WTC11 (cell line): ENCODE data around the gene FAT3. TPM values are rescaled to one million over a fixed set of nuclear protein-coding genes. Genes with fewer than 3 reads are reported as not detected.
A peak's percentile ranks its signal among the peaks of the same experiment; 100 is the strongest.

Source experiments
- ATAC-seq: fragments of 200-7000 bp; cut with Tn5 transposase; 2 replicates; pipeline ENCODE4 v1.10.0; 2021; ENCODE audit warnings: mild to moderate bottlenecking, moderate library complexity
- CTCF ChIA-PET: fragments of 300-600 bp; sonication (Branson Sonifier 250); formaldehyde crosslinking; loops from one replicate; lab custom pipeline; 2021; ENCODE audit warnings: antibody characterized with exemption; lab: Charles Lee
- POLR2A ChIA-PET: fragments of 350-600 bp; sonication (Branson Sonifier 250); formaldehyde crosslinking; loops from one replicate; lab custom pipeline; 2021; ENCODE audit warnings: antibody characterized with exemption; lab: Charles Lee
- DNase-seq: peaks from one replicate; pipeline ENCODE4 v3.0.0; 2021; ENCODE audit warnings: low spot score
- H3K27ac Mint-ChIP-seq: 2 replicates; pipeline ENCODE4 v1.8.0; 2021; ENCODE audit warnings: mixed read lengths
- H3K27me3 Mint-ChIP-seq: 2 replicates; pipeline ENCODE4 v1.8.0; 2021; ENCODE audit warnings: low read depth, mild to moderate bottlenecking, moderate library complexity, mixed read lengths
- H3K36me3 Mint-ChIP-seq: 2 replicates; pipeline ENCODE4 v1.8.0; 2021; ENCODE audit warnings: mixed read lengths
- H3K4me1 Mint-ChIP-seq: 2 replicates; pipeline ENCODE4 v1.8.0; 2022; ENCODE audit warnings: mixed read lengths
- H3K4me3 Mint-ChIP-seq: 2 replicates; pipeline ENCODE4 v1.8.0; 2021; ENCODE audit warnings: mild to moderate bottlenecking, moderate library complexity, mixed read lengths
- H3K9me3 Mint-ChIP-seq: 2 replicates; pipeline ENCODE4 v1.8.0; 2021; ENCODE audit warnings: mixed read lengths
- CREM ChIP-seq: sonication (generic); formaldehyde crosslinking; IDR thresholded peaks from 2 replicates; pipeline ENCODE4 v1.8.1; 2022; ENCODE audit warnings: mild to moderate bottlenecking, missing genetic modification reagents, moderate library complexity
- ESRRA ChIP-seq: sonication (generic); formaldehyde crosslinking; IDR thresholded peaks from 2 replicates; pipeline ENCODE4 v1.8.1; 2022; ENCODE audit warnings: mild to moderate bottlenecking, missing genetic modification reagents, borderline replicate concordance
- ETV6 ChIP-seq: sonication (generic); formaldehyde crosslinking; IDR thresholded peaks from 2 replicates; pipeline ENCODE4 v1.8.1; 2022; ENCODE audit warnings: mild to moderate bottlenecking, missing genetic modification reagents
- JUN ChIP-seq: sonication (generic); formaldehyde crosslinking; IDR thresholded peaks from 2 replicates; pipeline ENCODE4 v1.8.0; 2023; ENCODE audit warnings: mild to moderate bottlenecking, missing genetic modification reagents
- PRRX2 ChIP-seq: fragments of 250-450 bp; sonication (Bioruptor Pico); IDR thresholded peaks from 2 replicates; pipeline ENCODE4 v1.8.0; 2021; ENCODE audit warnings: mild to moderate bottlenecking
- RORB ChIP-seq: fragments of 250-450 bp; sonication (Bioruptor Pico); IDR thresholded peaks from 2 replicates; pipeline ENCODE4 v1.9.0; 2021; ENCODE audit warnings: mild to moderate bottlenecking
- SOX15 ChIP-seq: fragments of 250-450 bp; sonication (Bioruptor Pico); IDR thresholded peaks from 2 replicates; pipeline ENCODE4 v1.9.0; 2021; ENCODE audit warnings: mild to moderate bottlenecking
- STAT6 ChIP-seq: sonication (generic); formaldehyde crosslinking; conservative IDR thresholded peaks from 2 replicates; pipeline ENCODE4 v1.8.1; 2023; ENCODE audit warnings: mild to moderate bottlenecking, low read depth, missing genetic modification reagents, moderate library complexity
- ZNF263 ChIP-seq: sonication (generic); formaldehyde crosslinking; IDR thresholded peaks from 2 replicates; pipeline ENCODE4 v1.8.1; 2022; ENCODE audit warnings: low read depth, mild to moderate bottlenecking, moderate library complexity, missing genetic modification reagents
- ZNF317 ChIP-seq: sonication (generic); formaldehyde crosslinking; IDR thresholded peaks from 2 replicates; pipeline ENCODE4 v1.8.1; 2023; ENCODE audit warnings: low read depth, mild to moderate bottlenecking, moderate library complexity, missing genetic modification reagents, borderline replicate concordance
- total RNA-seq: library from RNA; stranded (reverse); gene quantifications from 3 replicates; pipeline ENCODE4 v1.2.3, GENCODE V29; 2021
- TF ChIP-seq, protein P1 (sequence below): sonication (generic); formaldehyde crosslinking; IDR thresholded peaks from 2 replicates; pipeline ENCODE4 v1.8.1; 2023; ENCODE audit warnings: mild to moderate bottlenecking, missing genetic modification reagents, borderline replicate concordance
- TF ChIP-seq, protein P2 (sequence below): fragments of 200-600 bp; IDR thresholded peaks from 2 replicates; pipeline ENCODE4 v1.8.0; 2022; ENCODE audit warnings: antibody characterized with exemption

The FAT3 gene
- total RNA-seq, 1 experiment from 2014 or later: 30.9 TPM

DNA sequence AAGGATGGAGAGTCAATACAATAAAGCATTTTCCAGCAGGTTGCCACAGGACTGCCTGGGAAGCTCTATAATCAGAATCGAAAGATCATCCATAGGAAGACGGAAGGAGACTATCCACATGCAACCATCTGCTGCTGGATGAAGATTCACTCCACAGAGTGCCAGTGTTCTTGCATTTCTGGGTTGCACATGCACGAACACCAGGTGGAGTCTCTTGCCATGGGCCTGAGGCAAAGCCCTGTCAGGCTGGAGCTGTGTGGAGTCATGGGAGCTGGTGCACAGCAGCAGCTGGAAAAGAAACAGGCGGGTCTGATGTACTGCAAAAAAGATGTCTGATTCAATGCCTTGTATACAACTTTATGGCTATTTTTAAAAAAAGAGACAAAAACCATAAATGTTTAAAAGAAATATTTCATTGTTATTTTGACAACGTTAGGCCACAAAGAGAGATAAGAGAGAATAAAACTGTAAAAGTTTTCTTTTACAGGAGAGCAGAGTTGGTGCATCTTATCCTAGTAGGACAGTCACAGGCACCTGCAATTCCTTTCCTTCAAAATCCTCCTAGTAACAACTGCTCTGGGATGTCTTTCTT lies 12.9 kb upstream of the FAT3 start (continued):
- TF ChIP-seq, protein P1, sequence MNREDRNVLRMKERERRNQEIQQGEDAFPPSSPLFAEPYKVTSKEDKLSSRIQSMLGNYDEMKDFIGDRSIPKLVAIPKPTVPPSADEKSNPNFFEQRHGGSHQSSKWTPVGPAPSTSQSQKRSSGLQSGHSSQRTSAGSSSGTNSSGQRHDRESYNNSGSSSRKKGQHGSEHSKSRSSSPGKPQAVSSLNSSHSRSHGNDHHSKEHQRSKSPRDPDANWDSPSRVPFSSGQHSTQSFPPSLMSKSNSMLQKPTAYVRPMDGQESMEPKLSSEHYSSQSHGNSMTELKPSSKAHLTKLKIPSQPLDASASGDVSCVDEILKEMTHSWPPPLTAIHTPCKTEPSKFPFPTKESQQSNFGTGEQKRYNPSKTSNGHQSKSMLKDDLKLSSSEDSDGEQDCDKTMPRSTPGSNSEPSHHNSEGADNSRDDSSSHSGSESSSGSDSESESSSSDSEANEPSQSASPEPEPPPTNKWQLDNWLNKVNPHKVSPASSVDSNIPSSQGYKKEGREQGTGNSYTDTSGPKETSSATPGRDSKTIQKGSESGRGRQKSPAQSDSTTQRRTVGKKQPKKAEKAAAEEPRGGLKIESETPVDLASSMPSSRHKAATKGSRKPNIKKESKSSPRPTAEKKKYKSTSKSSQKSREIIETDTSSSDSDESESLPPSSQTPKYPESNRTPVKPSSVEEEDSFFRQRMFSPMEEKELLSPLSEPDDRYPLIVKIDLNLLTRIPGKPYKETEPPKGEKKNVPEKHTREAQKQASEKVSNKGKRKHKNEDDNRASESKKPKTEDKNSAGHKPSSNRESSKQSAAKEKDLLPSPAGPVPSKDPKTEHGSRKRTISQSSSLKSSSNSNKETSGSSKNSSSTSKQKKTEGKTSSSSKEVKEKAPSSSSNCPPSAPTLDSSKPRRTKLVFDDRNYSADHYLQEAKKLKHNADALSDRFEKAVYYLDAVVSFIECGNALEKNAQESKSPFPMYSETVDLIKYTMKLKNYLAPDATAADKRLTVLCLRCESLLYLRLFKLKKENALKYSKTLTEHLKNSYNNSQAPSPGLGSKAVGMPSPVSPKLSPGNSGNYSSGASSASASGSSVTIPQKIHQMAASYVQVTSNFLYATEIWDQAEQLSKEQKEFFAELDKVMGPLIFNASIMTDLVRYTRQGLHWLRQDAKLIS (CRISPR knock-in tag): no peak
- TF ChIP-seq JUN (CRISPR knock-in tag) (no peak), CREM (CRISPR knock-in tag) (no peak), SOX15 (CRISPR knock-in tag) (no peak)

GRCh38 chr11:92212530-92212929 lies 12.1 kb upstream of the FAT3 start:
- POLR2A ChIA-PET: no interaction called here
- no peak overlapping the region for H3K4me3 Mint-ChIP-seq
- peaks cover 61% of the 10 kb centered on the region for H3K4me1 Mint-ChIP-seq

DNA sequence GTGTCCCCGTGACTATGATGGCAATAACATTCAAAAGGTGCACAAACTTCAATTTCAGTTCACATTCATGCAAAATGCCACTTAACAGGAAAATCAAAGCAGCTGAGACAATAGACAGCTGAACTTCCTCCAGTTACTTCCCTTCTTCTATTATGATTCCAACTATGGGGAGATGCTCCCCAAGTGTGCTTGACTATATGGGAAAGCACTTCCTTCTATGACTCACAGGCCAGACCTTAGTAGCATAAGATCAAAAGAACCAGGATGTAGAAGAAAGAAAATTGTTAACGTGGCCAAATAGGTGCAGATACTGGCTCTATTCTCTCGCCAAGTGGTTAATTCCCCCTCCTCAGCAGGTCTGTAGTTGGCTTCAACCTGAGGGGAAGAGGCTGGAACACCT lies 7.8 kb upstream of the FAT3 start:
- DNase-seq (no peak), ATAC-seq (peak; percentile 50)
- peaks cover 80% of the 10 kb centered on the region for H3K4me1 Mint-ChIP-seq
- peaks cover 12% of the 10 kb centered on the region for H3K27me3 Mint-ChIP-seq
- TF ChIP-seq SOX15 (CRISPR knock-in tag) (no peak), ETV6 (peak; percentile 78; the same call in 1 of the 2 replicates), PRRX2 (CRISPR knock-in tag) (no peak), STAT6 (CRISPR knock-in tag) (no peak)
- TF ChIP-seq, protein P2, sequence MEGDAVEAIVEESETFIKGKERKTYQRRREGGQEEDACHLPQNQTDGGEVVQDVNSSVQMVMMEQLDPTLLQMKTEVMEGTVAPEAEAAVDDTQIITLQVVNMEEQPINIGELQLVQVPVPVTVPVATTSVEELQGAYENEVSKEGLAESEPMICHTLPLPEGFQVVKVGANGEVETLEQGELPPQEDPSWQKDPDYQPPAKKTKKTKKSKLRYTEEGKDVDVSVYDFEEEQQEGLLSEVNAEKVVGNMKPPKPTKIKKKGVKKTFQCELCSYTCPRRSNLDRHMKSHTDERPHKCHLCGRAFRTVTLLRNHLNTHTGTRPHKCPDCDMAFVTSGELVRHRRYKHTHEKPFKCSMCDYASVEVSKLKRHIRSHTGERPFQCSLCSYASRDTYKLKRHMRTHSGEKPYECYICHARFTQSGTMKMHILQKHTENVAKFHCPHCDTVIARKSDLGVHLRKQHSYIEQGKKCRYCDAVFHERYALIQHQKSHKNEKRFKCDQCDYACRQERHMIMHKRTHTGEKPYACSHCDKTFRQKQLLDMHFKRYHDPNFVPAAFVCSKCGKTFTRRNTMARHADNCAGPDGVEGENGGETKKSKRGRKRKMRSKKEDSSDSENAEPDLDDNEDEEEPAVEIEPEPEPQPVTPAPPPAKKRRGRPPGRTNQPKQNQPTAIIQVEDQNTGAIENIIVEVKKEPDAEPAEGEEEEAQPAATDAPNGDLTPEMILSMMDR: no peak
- CTCF ChIA-PET: interaction anchor here (0.5 to 1.8 kb wide), 4 partner anchors 64 to 80 kb away, joined by 3 to 6 read pairs (median 3); no protein-coding TSS in a partner anchor
- peak overlapping the region; percentile 13; the same call in 1 of the 2 replicates for H3K27ac Mint-ChIP-seq
- peaks cover 12% of the 10 kb centered on the region for H3K36me3 Mint-ChIP-seq
- POLR2A ChIA-PET: interaction anchor here (1.7 kb wide), 1 partner anchor 10 kb away, joined by 4 read pairs; no protein-coding TSS in a partner anchor
- peaks cover 9% of the 10 kb centered on the region for H3K9me3 Mint-ChIP-seq
- H3K4me3 Mint-ChIP-seq: peak overlapping the region; percentile 29

More at GRCh38 chr11:92212530-92212929, 12.1 kb upstream of the FAT3 start:
- no peaks in the 10 kb centered on the region for H3K9me3 Mint-ChIP-seq
- no peaks in the 10 kb centered on the region for H3K36me3 Mint-ChIP-seq
- CTCF ChIA-PET: no interaction called here
- H3K27ac Mint-ChIP-seq: no peak overlapping the region
- DNase-seq (no peak), ATAC-seq (no peak)
- H3K27me3 Mint-ChIP-seq: no peaks in the 10 kb centered on the region
- no peak for TF ChIP-seq RORB (CRISPR knock-in tag)
- no peak for TF ChIP-seq ZNF317 (CRISPR knock-in tag)
- TF ChIP-seq ESRRA (CRISPR knock-in tag): no peak
- no peak for TF ChIP-seq ZNF263 (CRISPR knock-in tag)
